ENCODE data around the gene RFX7.
"Not testable (repeated sequence)": the region's sequence is repeated elsewhere in the genome, so short reads cannot be mapped to it uniquely, and the experiment has no call there.

The RFX7 gene

GRCh38 chr15:56243163-56244037, at the start of gene RFX7:
Gene RFX7 (minus strand): TSS chr15:56243879. CDS start chr15:56243285, 594 bp downstream.
- DNase-seq (ENCODE audit: low read depth) = peak; percentile 68

- DNase-seq (ENCODE audit: low read depth) = no peak
These were observed 49.1 kb upstream of the RFX7 start for GRCh38 chr15:56292546-56293316.

GRCh38 chr15:56291741-56292140, 48.1 kb upstream of the RFX7 start:
- no peak for DNase-seq (ENCODE audit: low read depth)

- DNase-seq (ENCODE audit: low read depth) = no peak
These were observed 42.5 kb upstream of the RFX7 start for GRCh38 chr15:56286213-56286612.

- DNase-seq (ENCODE audit: low read depth) = no peak
These were observed 37.5 kb upstream of the RFX7 start for GRCh38 chr15:56281145-56281544.

GRCh38 chr15:56273724-56274123, 30.0 kb upstream of the RFX7 start:
- no peak for DNase-seq (ENCODE audit: low read depth)

GRCh38 chr15:56272454-56272853, 28.8 kb upstream of the RFX7 start:
- no peak for DNase-seq (ENCODE audit: low read depth)

- not testable (repeated sequence) for DNase-seq (ENCODE audit: low read depth)
These were observed 22.8 kb upstream of the RFX7 start for GRCh38 chr15:56266465-56266864.

GRCh38 chr15:56261854-56262509, 18.3 kb upstream of the RFX7 start:
- peak; percentile 13 for DNase-seq (ENCODE audit: low read depth)

GRCh38 chr15:56257306-56257705, 13.6 kb upstream of the RFX7 start:
- DNase-seq (ENCODE audit: low read depth) = not testable (repeated sequence)

GRCh38 chr15:56254265-56254664, 10.6 kb upstream of the RFX7 start:
- DNase-seq (ENCODE audit: low read depth) = no peak

GRCh38 chr15:56252386-56252785, 8.7 kb upstream of the RFX7 start:
- no peak for DNase-seq (ENCODE audit: low read depth)

GRCh38 chr15:56251315-56252095, 7.8 kb upstream of the RFX7 start:
- peak; percentile 37 for DNase-seq (ENCODE audit: low read depth)

- DNase-seq (ENCODE audit: low read depth) = no peak
These were observed 6.9 kb upstream of the RFX7 start for GRCh38 chr15:56250626-56251025.

GRCh38 chr15:56249092-56249491, 5.4 kb upstream of the RFX7 start:
- DNase-seq (ENCODE audit: low read depth) = peak; percentile 64

GRCh38 chr15:56248311-56248992, 4.8 kb upstream of the RFX7 start:
- no peak for DNase-seq (ENCODE audit: low read depth)

GRCh38 chr15:56247266-56247665, 3.6 kb upstream of the RFX7 start:
- DNase-seq (ENCODE audit: low read depth) = no peak

GRCh38 chr15:56245871-56246814, 2.5 kb upstream of the RFX7 start:
- peak; percentile 83 for DNase-seq (ENCODE audit: low read depth)

- no peak for DNase-seq (ENCODE audit: low read depth)
These were observed 1.3 kb upstream of the RFX7 start for GRCh38 chr15:56244811-56245576.

Data from amniotic epithelial cell (primary cell).